AG09319 (cell line): ENCODE results near the gene INVS.
"Not testable (repeated sequence)": the region's sequence is repeated elsewhere in the genome, so short reads cannot be mapped to it uniquely, and the experiment has no call there.

Experiments
- DNase-seq: peaks from one replicate; pipeline ENCODE4 v3.0.0-alpha.2; 2010; ENCODE audit warnings: low read depth; ENCODE audit errors: extremely low read depth
- TF ChIP-seq, protein P1 (sequence below): IDR thresholded peaks from 2 replicates; pipeline ENCODE4 v1.5.1; 2011; ENCODE audit warnings: low read depth, mild to moderate bottlenecking, inconsistent platforms, low read length, moderate library complexity

INVS gene

DNA sequence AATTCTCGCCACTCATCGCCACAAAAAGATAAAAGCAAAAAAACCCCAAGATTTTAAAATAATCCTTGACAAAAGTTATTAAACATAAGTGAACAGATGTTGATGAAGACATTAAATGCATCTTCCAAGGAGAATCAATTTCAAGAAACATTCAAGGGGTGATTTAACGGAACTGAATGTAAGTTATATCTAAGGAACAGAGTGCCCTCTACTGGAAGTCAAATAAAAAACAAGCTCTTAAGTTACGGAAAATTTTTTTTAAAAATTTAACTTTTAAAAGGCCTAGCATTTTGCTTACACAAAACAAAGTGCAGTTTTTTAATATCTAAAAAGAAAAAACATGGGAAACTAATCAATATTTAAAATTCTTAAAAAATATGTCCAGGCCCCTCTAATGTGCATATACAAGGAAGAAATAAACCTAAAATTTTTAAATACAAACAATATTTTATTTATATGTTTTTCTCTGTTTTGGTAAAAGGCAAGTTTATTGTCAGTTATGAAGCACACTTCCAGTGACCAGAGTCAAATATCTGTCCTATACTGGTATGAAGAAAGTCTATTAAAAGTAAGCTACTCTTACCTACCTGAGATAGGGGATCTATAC lies 225.7 kb downstream of the INVS start:
- TF ChIP-seq, protein P1, sequence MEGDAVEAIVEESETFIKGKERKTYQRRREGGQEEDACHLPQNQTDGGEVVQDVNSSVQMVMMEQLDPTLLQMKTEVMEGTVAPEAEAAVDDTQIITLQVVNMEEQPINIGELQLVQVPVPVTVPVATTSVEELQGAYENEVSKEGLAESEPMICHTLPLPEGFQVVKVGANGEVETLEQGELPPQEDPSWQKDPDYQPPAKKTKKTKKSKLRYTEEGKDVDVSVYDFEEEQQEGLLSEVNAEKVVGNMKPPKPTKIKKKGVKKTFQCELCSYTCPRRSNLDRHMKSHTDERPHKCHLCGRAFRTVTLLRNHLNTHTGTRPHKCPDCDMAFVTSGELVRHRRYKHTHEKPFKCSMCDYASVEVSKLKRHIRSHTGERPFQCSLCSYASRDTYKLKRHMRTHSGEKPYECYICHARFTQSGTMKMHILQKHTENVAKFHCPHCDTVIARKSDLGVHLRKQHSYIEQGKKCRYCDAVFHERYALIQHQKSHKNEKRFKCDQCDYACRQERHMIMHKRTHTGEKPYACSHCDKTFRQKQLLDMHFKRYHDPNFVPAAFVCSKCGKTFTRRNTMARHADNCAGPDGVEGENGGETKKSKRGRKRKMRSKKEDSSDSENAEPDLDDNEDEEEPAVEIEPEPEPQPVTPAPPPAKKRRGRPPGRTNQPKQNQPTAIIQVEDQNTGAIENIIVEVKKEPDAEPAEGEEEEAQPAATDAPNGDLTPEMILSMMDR: peak; percentile 49
- DNase-seq: peak; percentile 30

DNA sequence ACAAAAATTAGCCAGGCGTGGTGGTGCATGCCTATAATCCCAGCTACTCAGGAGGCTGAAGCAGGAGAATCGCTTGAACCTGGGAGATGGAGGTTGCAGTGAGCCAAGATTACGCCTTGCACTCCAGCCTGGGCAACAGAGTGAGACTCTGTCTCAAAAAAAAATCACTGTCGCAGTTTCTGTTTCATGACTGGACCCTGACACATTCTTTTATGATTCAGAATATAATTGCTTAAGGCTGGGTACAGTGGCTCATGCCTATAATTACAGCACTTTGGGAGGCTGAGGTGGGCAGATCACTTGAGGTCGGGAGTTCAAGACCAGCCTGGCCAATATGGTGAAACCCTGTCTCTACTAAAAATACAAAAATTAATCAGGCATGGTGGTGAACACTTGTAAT lies 239.7 kb downstream of the INVS start:
- not testable (repeated sequence) for DNase-seq

DNA sequence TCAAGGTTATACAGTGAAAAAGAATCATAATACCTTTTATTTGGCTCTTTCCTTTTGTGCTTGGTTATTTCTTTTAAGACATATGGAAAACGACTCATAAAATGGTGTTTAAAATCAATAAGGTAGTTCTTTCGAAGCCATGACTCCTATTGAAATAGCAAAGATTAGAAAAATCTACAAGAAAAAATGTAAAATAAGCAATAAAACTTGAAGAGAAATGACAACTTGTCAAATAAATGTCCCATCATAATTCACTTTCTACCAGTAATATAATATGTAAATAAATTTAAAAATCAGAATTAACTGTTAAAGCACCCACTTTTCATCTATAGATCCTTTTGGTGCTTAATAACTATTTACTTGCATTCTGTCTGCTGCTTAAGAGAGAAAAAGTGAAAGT lies 241.2 kb downstream of the INVS start:
- DNase-seq: no peak
- TF ChIP-seq, protein P1: no peak

DNA sequence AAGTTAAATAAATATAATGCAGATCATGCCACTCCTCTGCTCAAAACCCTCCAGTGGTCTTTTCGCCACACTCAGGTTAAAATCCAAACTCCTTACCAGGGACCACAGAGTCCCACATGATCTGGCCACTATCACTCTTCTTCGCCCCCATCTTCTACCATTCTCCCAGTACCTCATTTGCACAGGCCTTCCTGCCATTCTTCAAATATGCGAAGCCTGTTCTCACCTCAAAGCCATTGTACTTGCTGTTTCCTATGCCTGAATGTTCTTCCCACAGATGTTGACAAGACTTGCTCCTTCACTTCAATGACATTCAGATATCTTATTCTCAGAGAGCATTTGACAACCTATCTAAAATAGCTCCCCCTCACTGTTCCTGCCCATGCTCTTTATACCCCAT lies 242.8 kb downstream of the INVS start:
- TF ChIP-seq, protein P1: no peak
- no peak for DNase-seq

DNA sequence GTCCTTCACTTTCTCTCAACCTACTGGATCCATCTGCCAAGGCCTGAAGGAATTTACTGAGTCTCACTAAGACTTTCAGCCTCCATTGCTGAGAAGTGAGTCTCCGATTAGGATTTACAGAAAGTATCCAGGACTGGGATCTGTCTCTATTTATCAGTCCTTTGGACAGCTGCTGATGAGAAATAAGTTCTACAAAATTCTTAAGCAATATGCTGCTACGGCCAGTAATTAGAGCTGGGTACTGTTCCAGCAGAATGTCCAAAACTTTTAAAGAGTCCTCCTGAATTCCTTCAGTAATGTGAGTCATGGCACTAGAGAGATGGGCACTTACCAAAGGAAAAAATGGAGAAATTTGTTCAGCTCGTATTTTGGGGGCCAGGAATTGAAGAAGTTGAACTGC lies 247.8 kb downstream of the INVS start:
- TF ChIP-seq, protein P1: no peak
- DNase-seq: peak; percentile 38

DNA sequence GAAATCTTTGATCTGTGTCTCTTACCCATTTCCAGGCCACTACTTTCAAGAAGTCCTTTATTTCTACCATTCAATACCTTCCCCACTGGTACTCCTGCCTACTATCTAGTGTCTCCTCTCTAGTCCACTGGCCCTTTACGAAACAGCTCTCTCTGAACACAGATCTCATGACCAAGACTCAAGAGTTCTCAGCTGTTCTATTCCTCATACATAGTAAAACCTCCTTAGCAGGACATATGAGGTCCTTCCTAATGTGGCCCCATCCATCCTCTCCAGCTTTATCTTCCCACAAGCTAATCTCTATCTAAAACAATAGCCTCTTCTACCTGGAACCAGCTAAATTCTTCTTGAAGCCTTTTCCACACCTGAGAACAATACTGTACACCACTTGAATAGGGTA lies 251.1 kb downstream of the INVS start:
- TF ChIP-seq, protein P1: no peak
- no peak for DNase-seq
